K562 (cell line): ENCODE measurements around the gene PTPRF. TPM values are rescaled to one million over a fixed set of nuclear protein-coding genes. Genes with fewer than 3 reads are reported as not detected.

Experiments
- ATF7 ChIP-seq: fragments of 450-650 bp; IDR thresholded peaks from 2 replicates; pipeline ENCODE4 v1.7.1; 2014; ENCODE audit warnings: mild to moderate bottlenecking, moderate library complexity
- CEBPB ChIP-seq: fragments of 450-650 bp; IDR thresholded peaks from 2 replicates; pipeline ENCODE4 v1.6.1; 2016; ENCODE audit warnings: missing genetic modification characterization, missing compliant biosample characterization
- ESRRA ChIP-seq: fragments of 450-650 bp; IDR thresholded peaks from 2 replicates; pipeline ENCODE4 v1.6.1; 2014; ENCODE audit warnings: low read depth, mild to moderate bottlenecking, moderate library complexity, borderline replicate concordance
- FOXA3 ChIP-seq, 2 experiments: fragments of 450-650 bp in 1 of 2; sonication (generic) in 1 of 2; formaldehyde crosslinking; IDR thresholded peaks in 1 of 2; conservative IDR thresholded peaks in 1 of 2; 2 replicates each; pipeline versions ENCODE4 v1.4.0 to v1.8.0; 2020 to 2022; ENCODE audit warnings: mild to moderate bottlenecking in 2 of 2, missing genetic modification reagents in 1 of 2
- HEY1 ChIP-seq: fragments of 250-450 bp; sonication (Bioruptor Pico); IDR thresholded peaks from 2 replicates; pipeline ENCODE4 v1.5.0; 2020; ENCODE audit warnings: mild to moderate bottlenecking, moderate library complexity, borderline replicate concordance
- HNRNPL ChIP-seq: fragments of 200-400 bp; formaldehyde crosslinking; IDR thresholded peaks from 2 replicates; pipeline ENCODE4 v1.6.1; 2017; ENCODE audit warnings: low read depth, mild to moderate bottlenecking, low read length
- KDM4B ChIP-seq, 2 experiments: fragments of 450-650 bp in 1 of 2; sonication (generic) in 1 of 2; IDR thresholded peaks; 2 replicates each; pipeline ENCODE4 v1.6.1; 2016 to 2017; ENCODE audit warnings: borderline replicate concordance in 2 of 2, antibody characterized with exemption in 1 of 2, low read depth in 1 of 2, mild to moderate bottlenecking in 1 of 2
- MCM5 ChIP-seq: fragments of 450-650 bp; IDR thresholded peaks from 2 replicates; pipeline ENCODE4 v1.6.1; 2016; ENCODE audit warnings: low read depth
- MECOM ChIP-seq: fragments of 250-450 bp; sonication (Bioruptor Pico); IDR thresholded peaks from 2 replicates; pipeline ENCODE4 v1.8.0; 2022; ENCODE audit warnings: inconsistent platforms
- OTX1 ChIP-seq: fragments of 450-650 bp; formaldehyde crosslinking; IDR thresholded peaks from 2 replicates; pipeline ENCODE4 v1.4.0; 2022; ENCODE audit warnings: mild to moderate bottlenecking
- PCBP2 ChIP-seq: fragments of 200-400 bp; formaldehyde crosslinking; IDR thresholded peaks from 2 replicates; pipeline ENCODE4 v1.6.1; 2018; ENCODE audit warnings: low read length, low read depth, mild to moderate bottlenecking, moderate library complexity; ENCODE audit not compliant: poor library complexity, severe bottlenecking
- PHB2 ChIP-seq: fragments of 450-650 bp; IDR thresholded peaks from 2 replicates; pipeline ENCODE4 v1.6.1; 2017; ENCODE audit warnings: low read depth
- PYGO2 ChIP-seq: fragments of 450-650 bp; IDR thresholded peaks from 2 replicates; pipeline ENCODE4 v1.6.1; 2016; ENCODE audit warnings: mild to moderate bottlenecking, missing genetic modification characterization, moderate library complexity, missing compliant biosample characterization
- TAL1 ChIP-seq: fragments of 450-650 bp; IDR thresholded peaks from 2 replicates; pipeline ENCODE4 v1.6.1; 2016; ENCODE audit warnings: mild to moderate bottlenecking
- U2AF1 ChIP-seq: fragments of 200-400 bp; formaldehyde crosslinking; optimal IDR thresholded peaks from 2 replicates; pipeline ENCODE3; 2017; ENCODE audit warnings: mild to moderate bottlenecking, low read depth, low read length, moderate library complexity
- ZNF354B ChIP-seq: fragments of 250-450 bp; sonication (Bioruptor Pico); IDR thresholded peaks from 2 replicates; pipeline ENCODE4 v1.4.0; 2020
- ZNF507 ChIP-seq: conservative IDR thresholded peaks from 2 replicates; pipeline ENCODE4 v1.6.1; 2017; ENCODE audit warnings: missing genetic modification characterization, missing compliant biosample characterization
- ZNF57 ChIP-seq: fragments of 450-650 bp; formaldehyde crosslinking; IDR thresholded peaks from 2 replicates; pipeline ENCODE4 v1.4.0; 2020; ENCODE audit warnings: mild to moderate bottlenecking, moderate library complexity
- ZSCAN29 ChIP-seq: fragments of 450-650 bp; IDR thresholded peaks from 2 replicates; pipeline ENCODE4 v1.6.1; 2017
- ZZZ3 ChIP-seq: fragments of 450-650 bp; IDR thresholded peaks from 2 replicates; pipeline ENCODE4 v1.6.1; 2016; ENCODE audit warnings: antibody characterized with exemption, mild to moderate bottlenecking, moderate library complexity
- polyA plus RNA-seq, 8 experiments: library from polyadenylated mRNA; depleted of rRNA in 4 of 8; stranded (reverse) in 5 of 8; unstranded in 3 of 8; fragments of >200 nt; fragmentation: Nextera tagmentation in 2 of 8; fragmentation: Illumina TruSeq in 1 of 8; extraction: Ambion mirVana in 2 of 8; extraction: Trizol in 1 of 8; gene quantifications; 2 replicates each; pipeline versions ENCODE4 v1.2.1 to v1.2.3, GENCODE V29; 2011 to 2014; ENCODE audit warnings: inconsistent platforms in 1 of 8, missing spikeins in 1 of 8
- total RNA-seq, 7 experiments: library from RNA; depleted of rRNA in 6 of 7; stranded (reverse); fragments of >200 nt in 6 of 7; fragmentation: Illumina TruSeq in 2 of 7; extraction: Trizol in 2 of 7; gene quantifications; 2 replicates each; pipeline versions ENCODE4 v1.2.1 to v1.2.3, GENCODE V29; 2011 to 2021; ENCODE audit warnings: low replicate concordance in 1 of 7
- TF ChIP-seq, protein P1 (sequence below): fragments of 450-650 bp; IDR thresholded peaks from 2 replicates; pipeline ENCODE4 v1.6.1; 2017; ENCODE audit warnings: antibody characterized with exemption, mild to moderate bottlenecking
- TF ChIP-seq, protein P2 (sequence below), 2 experiments: fragments of 450-650 bp; conservative IDR thresholded peaks; 2 replicates each; pipeline ENCODE4 v1.6.1; 2017; ENCODE audit warnings: mild to moderate bottlenecking in 2 of 2, moderate library complexity in 2 of 2

PTPRF gene
- total and polyA plus RNA-seq, 9 of the 15 experiments (the other 6 are each of a cell fraction or from before 2014, with no cell fraction given) = 0.13 to 4.3 (median 1.1) TPM

DNA sequence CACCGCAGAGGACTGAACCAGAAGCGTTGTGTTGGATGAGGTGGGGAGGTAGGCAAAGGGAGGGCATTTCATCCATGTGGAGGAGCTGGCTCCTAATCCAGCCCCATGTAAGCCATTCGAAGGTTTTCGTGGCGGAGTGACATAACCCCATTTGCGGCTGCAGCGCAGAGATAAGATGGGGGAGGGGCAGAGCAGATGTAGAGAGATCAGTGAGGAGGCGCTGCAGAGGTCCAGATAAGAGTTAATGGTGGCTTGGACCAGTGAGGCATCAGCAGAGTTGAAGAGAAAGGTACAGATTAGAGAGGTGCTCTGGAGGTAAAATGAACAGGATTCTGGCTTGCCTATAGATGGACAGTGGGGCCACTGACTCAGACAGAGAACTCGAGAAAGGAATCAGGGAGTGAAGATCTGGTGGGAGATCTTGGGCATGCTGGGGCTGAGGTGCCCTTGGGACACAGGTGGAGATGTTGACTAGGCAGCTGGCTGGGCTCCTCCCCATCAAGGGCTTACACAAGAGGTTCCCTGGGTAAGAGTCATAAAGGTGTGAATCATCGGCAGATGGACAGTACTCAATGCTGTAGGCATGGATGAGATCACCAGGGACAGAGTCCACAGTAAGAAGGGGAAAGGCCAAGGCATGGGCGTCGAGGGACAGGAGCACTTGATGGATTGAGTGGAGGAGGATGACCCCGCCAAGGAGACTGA is 7.8 kb upstream of the PTPRF start (continued):
- TF ChIP-seq, protein P1, sequence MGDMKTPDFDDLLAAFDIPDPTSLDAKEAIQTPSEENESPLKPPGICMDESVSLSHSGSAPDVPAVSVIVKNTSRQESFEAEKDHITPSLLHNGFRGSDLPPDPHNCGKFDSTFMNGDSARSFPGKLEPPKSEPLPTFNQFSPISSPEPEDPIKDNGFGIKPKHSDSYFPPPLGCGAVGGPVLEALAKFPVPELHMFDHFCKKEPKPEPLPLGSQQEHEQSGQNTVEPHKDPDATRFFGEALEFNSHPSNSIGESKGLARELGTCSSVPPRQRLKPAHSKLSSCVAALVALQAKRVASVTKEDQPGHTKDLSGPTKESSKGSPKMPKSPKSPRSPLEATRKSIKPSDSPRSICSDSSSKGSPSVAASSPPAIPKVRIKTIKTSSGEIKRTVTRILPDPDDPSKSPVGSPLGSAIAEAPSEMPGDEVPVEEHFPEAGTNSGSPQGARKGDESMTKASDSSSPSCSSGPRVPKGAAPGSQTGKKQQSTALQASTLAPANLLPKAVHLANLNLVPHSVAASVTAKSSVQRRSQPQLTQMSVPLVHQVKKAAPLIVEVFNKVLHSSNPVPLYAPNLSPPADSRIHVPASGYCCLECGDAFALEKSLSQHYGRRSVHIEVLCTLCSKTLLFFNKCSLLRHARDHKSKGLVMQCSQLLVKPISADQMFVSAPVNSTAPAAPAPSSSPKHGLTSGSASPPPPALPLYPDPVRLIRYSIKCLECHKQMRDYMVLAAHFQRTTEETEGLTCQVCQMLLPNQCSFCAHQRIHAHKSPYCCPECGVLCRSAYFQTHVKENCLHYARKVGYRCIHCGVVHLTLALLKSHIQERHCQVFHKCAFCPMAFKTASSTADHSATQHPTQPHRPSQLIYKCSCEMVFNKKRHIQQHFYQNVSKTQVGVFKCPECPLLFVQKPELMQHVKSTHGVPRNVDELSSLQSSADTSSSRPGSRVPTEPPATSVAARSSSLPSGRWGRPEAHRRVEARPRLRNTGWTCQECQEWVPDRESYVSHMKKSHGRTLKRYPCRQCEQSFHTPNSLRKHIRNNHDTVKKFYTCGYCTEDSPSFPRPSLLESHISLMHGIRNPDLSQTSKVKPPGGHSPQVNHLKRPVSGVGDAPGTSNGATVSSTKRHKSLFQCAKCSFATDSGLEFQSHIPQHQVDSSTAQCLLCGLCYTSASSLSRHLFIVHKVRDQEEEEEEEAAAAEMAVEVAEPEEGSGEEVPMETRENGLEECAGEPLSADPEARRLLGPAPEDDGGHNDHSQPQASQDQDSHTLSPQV = no peak
- TF ChIP-seq HEY1 (CRISPR knock-in tag) (peak; percentile 87; the same call in 1 of the 2 replicates), MECOM (CRISPR knock-in tag) (peak; percentile 93), HNRNPL (no peak), PYGO2 (peak; percentile 98), FOXA3 (CRISPR knock-in tag; conservative IDR thresholded peaks at IDR 0.05 in 1 of 2, IDR thresholded peaks at IDR 0.05 in 1 of 2) (peak in 1 of 2 experiments; percentile 31; a peak in 1 of 4 replicates), U2AF1 (no peak), CEBPB (peak; percentile 88), ZNF354B (no peak), TAL1 (peak; percentile 100), ZZZ3 (no peak), MCM5 (no peak), PCBP2 (no peak), OTX1 (CRISPR knock-in tag) (peak; percentile 97; the same call in 1 of the 2 replicates), PHB2 (peak; percentile 100), ZSCAN29 (peak; percentile 82; the same call in 1 of the 2 replicates), ZNF57 (no peak), KDM4B (IDR thresholded peaks at IDR 0.05; ENCODE audit: borderline replicate concordance in 2 of 2, low read depth in 1 of 2) (peak in 1 of 2 experiments; percentile 65; a peak in 1 of 4 replicates), ATF7 (peak; percentile 98), ESRRA (peak; percentile 91; the same call in 1 of the 2 replicates), ZNF507 (tag) (no peak)
- TF ChIP-seq, protein P2, sequence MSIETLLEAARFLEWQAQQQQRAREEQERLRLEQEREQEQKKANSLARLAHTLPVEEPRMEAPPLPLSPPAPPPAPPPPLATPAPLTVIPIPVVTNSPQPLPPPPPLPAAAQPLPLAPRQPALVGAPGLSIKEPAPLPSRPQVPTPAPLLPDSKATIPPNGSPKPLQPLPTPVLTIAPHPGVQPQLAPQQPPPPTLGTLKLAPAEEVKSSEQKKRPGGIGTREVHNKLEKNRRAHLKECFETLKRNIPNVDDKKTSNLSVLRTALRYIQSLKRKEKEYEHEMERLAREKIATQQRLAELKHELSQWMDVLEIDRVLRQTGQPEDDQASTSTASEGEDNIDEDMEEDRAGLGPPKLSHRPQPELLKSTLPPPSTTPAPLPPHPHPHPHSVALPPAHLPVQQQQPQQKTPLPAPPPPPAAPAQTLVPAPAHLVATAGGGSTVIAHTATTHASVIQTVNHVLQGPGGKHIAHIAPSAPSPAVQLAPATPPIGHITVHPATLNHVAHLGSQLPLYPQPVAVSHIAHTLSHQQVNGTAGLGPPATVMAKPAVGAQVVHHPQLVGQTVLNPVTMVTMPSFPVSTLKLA (conservative IDR thresholded peaks at IDR 0.05) = peak; percentile 75 to 90; a peak in 3 of 4 replicates
